Upper lobe of left lung (tissue), 6 donors: ENCODE measurements around the gene GBA3. TPM values are rescaled to one million over a fixed set of nuclear protein-coding genes. Genes with fewer than 3 reads are reported as not detected.

ENCODE experiments used
- ATAC-seq, 2 donors: fragments of 200-7000 bp; cut with Tn5 transposase; one replicate each; pipeline ENCODE4 v1.9.1; 2022; ENCODE audit warnings: mild to moderate bottlenecking in 2 of 2, moderate library complexity in 2 of 2; ENCODE audit not compliant: low FRiP score in 2 of 2
- DNase-seq, 2 donors: peaks; one replicate each; pipeline ENCODE4 v3.0.0-alpha.2; 2019 to 2020
- H3K27ac ChIP-seq, 4 donors: fragments of 200-600 bp; sonication (generic); one replicate each; pipeline ENCODE4 v1.5.1; 2016 to 2019
- H3K27me3 ChIP-seq, 4 donors: fragments of 200-600 bp; sonication (generic); one replicate each; pipeline ENCODE4 v1.5.1; 2017 to 2019
- H3K36me3 ChIP-seq, 4 donors: fragments of 200-600 bp; sonication (generic); one replicate each; pipeline ENCODE4 v1.5.1; 2016 to 2019
- H3K4me1 ChIP-seq, 4 donors: fragments of 200-600 bp; sonication (generic); one replicate each; pipeline ENCODE4 v1.5.1; 2018 to 2019
- H3K4me3 ChIP-seq, 4 donors: fragments of 200-600 bp; sonication (generic); one replicate each; pipeline ENCODE4 v1.5.1; 2017 to 2019; ENCODE audit warnings: mild to moderate bottlenecking in 2 of 4, moderate library complexity in 1 of 4
- H3K9me3 ChIP-seq, 4 donors: fragments of 200-600 bp; sonication (generic); one replicate each; pipeline ENCODE4 v1.5.1; 2018 to 2019
- CTCF ChIP-seq, 6 experiments: fragments of 450-650 bp in 4 of 6; fragments of 200-600 bp in 2 of 6; sonication (generic) in 2 of 6; IDR thresholded peaks; one replicate each; pipeline ENCODE4 v1.5.1; 2016 to 2019; ENCODE audit warnings: antibody characterized with exemption in 6 of 6
- EP300 ChIP-seq, 4 donors: sonication (generic); formaldehyde crosslinking; IDR thresholded peaks; one replicate each; pipeline ENCODE4 v1.5.1; 2017; ENCODE audit warnings: antibody characterized with exemption in 4 of 4, control low read depth in 2 of 4
- POLR2A ChIP-seq, 4 donors: fragments of 450-650 bp; IDR thresholded peaks; one replicate each; pipeline ENCODE4 v1.5.1; 2016 to 2017; ENCODE audit warnings: antibody characterized with exemption in 4 of 4, mild to moderate bottlenecking in 2 of 4
- POLR2AphosphoS5 ChIP-seq, 2 donors: sonication (generic); formaldehyde crosslinking; IDR thresholded peaks; one replicate each; pipeline ENCODE4 v1.5.1; 2017; ENCODE audit warnings: antibody characterized with exemption in 2 of 2
- WGBS, 2 donors: methylation state at CpG; one replicate each; pipeline ENCODE4 v1.1.5; 2017 to 2018; 5-methylcytosine and 5-hydroxymethylcytosine counted together
- total RNA-seq, 6 donors: library from RNA; depleted of rRNA in 4 of 6; stranded (reverse); fragments of >200 nt in 4 of 6; gene quantifications; one replicate each; pipeline versions ENCODE4 v1.1.0 to v1.2.1, GENCODE V29; 2016 to 2021
- donor health status: DM: no; HTN: no; CAD: no; lungs with moderate emphysema.
- donor health status: DM: no; HTN: yes; CAD: no; lungs with severe emphysema.

Gene GBA3
- total RNA-seq, 6 donors from 2014 or later, result 0.57 to 1.6 (median 1.4) TPM; not detected in 1

DNA sequence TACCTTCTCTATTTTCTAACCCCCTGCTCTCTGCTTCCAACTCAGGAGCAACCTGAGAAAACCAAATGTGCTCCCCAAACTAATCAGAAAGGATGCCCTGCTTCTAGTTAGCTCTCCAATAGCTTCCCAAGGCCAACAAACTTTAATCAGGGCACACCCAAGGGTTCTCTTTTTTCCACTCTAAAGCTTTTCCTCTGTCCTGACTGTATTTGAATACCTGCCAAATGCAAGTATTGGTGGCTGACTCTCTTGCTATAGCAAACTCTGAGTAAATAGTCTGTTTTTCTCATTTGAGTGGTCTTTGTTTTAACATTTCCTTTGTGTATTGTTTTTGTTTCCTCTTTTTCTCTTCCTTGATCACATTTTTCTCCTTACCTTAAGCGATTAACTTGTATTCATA, 52.5 kb downstream of the GBA3 start:
- TF ChIP-seq EP300 (IDR thresholded peaks at IDR 0.05) (no peak), POLR2AphosphoS5 (IDR thresholded peaks at IDR 0.05) (no peak), POLR2A (IDR thresholded peaks at IDR 0.05) (no peak), CTCF (IDR thresholded peaks at IDR 0.05) (no peak)
- no peak overlapping the region for H3K27ac ChIP-seq
- no peak for ATAC-seq
- no peaks in the 10 kb centered on the region for H3K36me3 ChIP-seq
- DNase-seq, result no peak
- no peaks in the 10 kb centered on the region for H3K4me1 ChIP-seq
- no peak overlapping the region for H3K4me3 ChIP-seq
- WGBS, 2 donors, result 72 to 76% methylated on average over 1 of the region's 1 CpG
- H3K27me3 ChIP-seq, result no peaks in the 10 kb centered on the region
- no peaks in the 10 kb centered on the region for H3K9me3 ChIP-seq

DNA sequence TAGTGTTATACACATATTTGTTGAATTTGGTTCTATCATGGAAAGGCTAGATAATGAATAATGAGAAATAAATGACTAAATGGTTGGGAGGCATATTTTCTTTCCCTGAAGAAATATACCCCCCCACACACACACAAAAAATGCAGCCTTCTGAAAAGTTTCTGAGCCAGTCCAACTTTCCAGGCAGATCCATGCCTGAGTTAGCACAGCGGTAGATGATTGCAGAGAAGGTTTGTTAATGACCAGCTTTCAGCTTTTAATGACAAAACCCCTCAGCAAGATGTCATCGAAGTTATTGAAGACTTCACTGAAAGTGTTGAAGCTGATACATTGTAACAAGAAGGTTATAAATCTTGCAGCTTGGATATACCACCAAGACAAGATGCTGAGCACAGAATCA, 61.4 kb downstream of the GBA3 start:
- ATAC-seq (no peak), DNase-seq (no peak)
- H3K4me1 ChIP-seq, result no peaks in the 10 kb centered on the region
- H3K4me3 ChIP-seq, result no peak overlapping the region
- H3K36me3 ChIP-seq, result no peaks in the 10 kb centered on the region
- H3K27me3 ChIP-seq, result no peaks in the 10 kb centered on the region
- H3K9me3 ChIP-seq, result no peaks in the 10 kb centered on the region
- H3K27ac ChIP-seq, result no peak overlapping the region
- WGBS, 2 donors, result 80 to 83% methylated on average over 2 of the region's 2 CpGs
- TF ChIP-seq CTCF (IDR thresholded peaks at IDR 0.05) (no peak), POLR2AphosphoS5 (IDR thresholded peaks at IDR 0.05) (no peak), POLR2A (IDR thresholded peaks at IDR 0.05) (no peak), EP300 (IDR thresholded peaks at IDR 0.05) (no peak)

DNA sequence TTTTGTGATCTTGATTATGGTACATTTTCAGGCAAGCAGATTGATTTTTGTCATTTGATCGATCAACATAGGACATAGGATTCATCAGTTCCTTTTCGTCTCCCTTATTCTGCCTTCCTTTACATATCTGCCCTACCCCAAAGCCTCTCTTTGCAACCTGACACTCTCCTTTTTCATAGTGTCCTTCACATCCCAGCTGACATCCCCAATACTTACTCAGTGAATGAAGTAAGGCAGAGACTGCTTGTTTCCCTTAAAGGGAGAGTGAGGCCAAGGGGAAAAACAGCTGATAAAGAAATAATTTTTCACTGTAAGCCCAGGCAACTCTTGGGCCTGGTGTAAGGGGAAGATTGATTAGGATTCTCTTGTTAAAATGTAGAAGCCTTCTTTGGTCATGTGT, 69.8 kb downstream of the GBA3 start:
- Histone ChIP-seq H3K27ac (no peak overlapping the region), H3K4me3 (no peak overlapping the region), H3K36me3 (no peaks in the 10 kb centered on the region), H3K9me3 (no peaks in the 10 kb centered on the region), H3K4me1 (no peaks in the 10 kb centered on the region), H3K27me3 (no peaks in the 10 kb centered on the region)
- DNase-seq, result no peak
- no peak for TF ChIP-seq EP300 (IDR thresholded peaks at IDR 0.05)
- TF ChIP-seq POLR2AphosphoS5 (IDR thresholded peaks at IDR 0.05), result no peak
- no peak for TF ChIP-seq CTCF (IDR thresholded peaks at IDR 0.05)
- TF ChIP-seq POLR2A (IDR thresholded peaks at IDR 0.05), result no peak
- 82 to 83% methylated on average over 2 of the region's 2 CpGs for WGBS, 2 donors
- no peak for ATAC-seq

- Histone ChIP-seq H3K27me3 (no peaks in the 10 kb centered on the region), H3K4me1 (no peaks in the 10 kb centered on the region), H3K27ac (no peak overlapping the region), H3K9me3 (no peaks in the 10 kb centered on the region), H3K4me3 (no peak overlapping the region), H3K36me3 (no peaks in the 10 kb centered on the region)
- ATAC-seq, result no peak
- TF ChIP-seq POLR2AphosphoS5 (IDR thresholded peaks at IDR 0.05) (no peak), POLR2A (IDR thresholded peaks at IDR 0.05) (no peak), EP300 (IDR thresholded peaks at IDR 0.05) (no peak), CTCF (IDR thresholded peaks at IDR 0.05) (no peak)
- 85 to 88% methylated on average over 3 of the region's 3 CpGs for WGBS, 2 donors
- no peak for DNase-seq
Measured at GRCh38 chr4:22764183-22764582, 71.4 kb downstream of the GBA3 start.

- no peaks in the 10 kb centered on the region for H3K4me1 ChIP-seq
- H3K4me3 ChIP-seq, result no peak overlapping the region
- H3K27me3 ChIP-seq, result no peaks in the 10 kb centered on the region
- TF ChIP-seq EP300 (IDR thresholded peaks at IDR 0.05), result no peak
- TF ChIP-seq POLR2AphosphoS5 (IDR thresholded peaks at IDR 0.05), result no peak
- no peak for TF ChIP-seq POLR2A (IDR thresholded peaks at IDR 0.05)
- TF ChIP-seq CTCF (IDR thresholded peaks at IDR 0.05), result no peak
- 73 to 82% methylated on average over 2 of the region's 2 CpGs for WGBS, 2 donors
- ATAC-seq, result no peak
- H3K27ac ChIP-seq, result no peak overlapping the region
- no peaks in the 10 kb centered on the region for H3K36me3 ChIP-seq
- no peak for DNase-seq
- H3K9me3 ChIP-seq, result no peaks in the 10 kb centered on the region
Measured at GRCh38 chr4:22766068-22766467, 73.3 kb downstream of the GBA3 start.
